Activated CD4-positive, alpha-beta T cell treated with anti-CD3 and anti-CD28 coated beads for 24 hours (primary cell): ENCODE data around the gene SLC7A5.
"Not testable (repeated sequence)": the region's sequence is repeated elsewhere in the genome, so short reads cannot be mapped to it uniquely, and the experiment has no call there.

Experiments
- DNase-seq, 2 donors: peaks; one replicate each; pipeline ENCODE4 v3.0.0-alpha.2; 2020; ENCODE audit warnings: low read depth in 2 of 2

SLC7A5 gene

DNA sequence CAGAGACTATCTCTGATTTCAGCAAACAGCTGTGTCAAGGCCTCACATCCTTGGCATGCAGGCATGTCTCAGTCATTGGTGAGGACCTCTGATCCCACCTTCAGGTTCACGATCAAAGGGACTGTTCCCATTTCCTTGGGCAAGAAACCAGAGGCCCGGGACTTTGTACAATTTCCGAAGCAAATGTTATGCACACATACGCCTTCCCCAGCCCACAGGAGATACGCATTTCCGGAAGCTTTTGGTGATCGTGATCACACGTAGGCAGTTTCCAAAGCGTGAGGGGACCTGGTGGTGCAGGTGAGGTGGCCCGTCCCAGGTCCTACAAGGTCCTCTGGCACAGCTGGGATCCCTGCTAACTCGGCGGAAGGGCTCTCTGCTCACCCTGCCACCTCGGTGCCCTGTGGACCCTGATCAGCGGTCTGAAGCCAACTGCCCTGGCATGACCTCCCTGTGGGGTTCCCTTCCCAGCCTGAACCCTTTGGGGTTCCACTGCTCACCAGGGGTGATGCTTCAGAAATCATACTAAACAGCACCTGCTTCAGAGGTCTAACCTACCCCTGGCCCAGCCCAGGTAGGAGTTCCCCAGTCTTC, 74.7 kb downstream of the SLC7A5 start:
- no peak for DNase-seq

DNA sequence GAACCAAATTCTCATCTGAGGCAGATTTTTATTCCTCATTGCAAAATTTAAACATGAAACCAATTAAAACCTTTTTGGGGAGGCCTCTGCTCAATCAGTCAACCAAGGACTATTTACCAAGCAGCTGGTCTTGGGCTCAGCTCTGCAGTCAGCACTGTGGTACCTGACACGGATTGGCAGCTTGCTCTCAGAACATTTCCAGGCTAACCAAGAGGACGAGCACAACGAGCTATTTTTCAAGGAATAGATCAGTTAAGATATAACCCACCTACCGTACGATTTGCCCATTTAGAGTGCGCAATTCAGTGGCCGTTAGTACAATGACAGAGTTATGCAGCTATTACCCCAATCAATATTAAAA, 77.1 kb downstream of the SLC7A5 start:
- no peak for DNase-seq

DNA sequence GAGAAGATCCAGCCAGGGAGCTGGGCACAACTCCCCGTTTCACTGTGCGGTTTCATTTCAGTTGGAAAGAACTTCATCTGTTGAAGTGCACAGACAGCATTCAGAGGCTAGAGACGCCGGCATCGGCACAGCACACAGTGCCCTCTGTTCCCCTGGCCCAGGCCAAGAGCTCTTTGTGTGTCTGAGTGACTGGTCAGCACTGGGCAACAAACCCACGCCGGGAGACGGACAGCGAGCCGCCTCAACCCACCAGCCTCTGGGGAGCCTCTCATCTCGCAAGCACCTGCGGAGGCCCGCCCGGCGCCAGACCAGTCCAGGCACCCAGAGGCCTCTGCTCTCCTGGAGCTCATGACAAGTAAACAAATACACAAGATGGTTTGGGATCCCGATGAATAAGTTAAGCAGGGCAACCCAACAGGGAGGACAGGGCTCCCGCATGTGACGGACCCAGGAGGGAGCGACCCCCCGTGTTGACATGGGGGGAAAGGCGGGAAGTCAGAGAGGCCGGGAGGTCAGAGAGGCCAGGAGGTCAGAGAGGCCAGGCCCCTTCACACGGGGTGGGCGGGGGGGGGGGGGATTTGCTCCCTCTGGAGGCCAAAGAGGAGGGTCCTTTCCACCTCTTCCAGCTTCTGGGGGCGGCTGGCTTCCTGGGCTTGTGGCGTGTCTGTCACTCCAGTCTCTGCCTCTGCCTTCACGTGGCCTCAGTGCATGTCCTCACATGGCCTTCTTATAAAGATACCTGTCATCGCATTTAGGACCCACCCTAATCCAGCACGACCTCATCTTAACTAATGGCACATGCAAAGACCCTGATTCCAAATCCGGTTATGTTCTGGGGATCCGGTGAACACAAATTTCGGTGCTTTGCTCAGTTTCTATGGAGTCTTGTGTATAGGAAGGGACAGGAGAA, 77.8 kb downstream of the SLC7A5 start:
- DNase-seq, result no peak

DNA sequence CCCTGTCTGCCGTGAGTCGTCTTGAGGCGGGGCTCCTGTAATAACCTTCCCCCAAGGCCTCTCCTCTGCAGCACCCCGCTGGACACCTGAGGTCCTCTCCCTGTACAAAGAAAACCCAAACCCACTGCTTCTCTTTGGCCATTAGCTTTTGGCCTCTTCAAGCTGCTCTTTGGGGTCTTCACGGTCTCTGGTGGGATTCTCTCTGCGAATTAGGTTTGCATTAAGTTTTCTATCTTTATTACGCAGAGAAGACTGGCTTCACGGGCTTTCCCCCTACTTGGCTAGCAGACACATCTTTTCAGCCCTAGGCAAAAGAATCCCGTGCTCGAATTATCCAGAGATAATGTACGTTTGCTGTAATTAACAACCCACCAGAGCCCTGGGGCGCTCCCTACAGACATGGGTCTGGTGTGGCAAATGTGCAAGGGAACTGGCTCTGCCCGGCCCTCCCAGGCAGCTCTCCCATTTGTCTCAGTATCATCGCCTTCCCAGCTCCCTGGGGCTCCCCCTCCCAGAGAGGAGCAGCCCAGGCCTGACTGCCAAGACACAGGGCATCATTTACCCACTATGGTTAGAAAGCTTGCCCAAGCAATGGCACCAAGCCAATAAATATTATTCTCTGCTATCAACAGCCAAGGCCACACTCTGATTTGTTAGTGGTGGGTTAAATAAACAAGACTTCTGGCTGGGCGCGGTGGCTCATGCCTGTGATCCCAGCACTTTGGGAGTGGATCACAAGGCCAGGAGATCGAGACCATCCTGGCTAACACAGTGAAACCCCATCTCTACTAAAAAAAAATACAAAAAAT, 78.8 kb downstream of the SLC7A5 start:
- no peak for DNase-seq

DNA sequence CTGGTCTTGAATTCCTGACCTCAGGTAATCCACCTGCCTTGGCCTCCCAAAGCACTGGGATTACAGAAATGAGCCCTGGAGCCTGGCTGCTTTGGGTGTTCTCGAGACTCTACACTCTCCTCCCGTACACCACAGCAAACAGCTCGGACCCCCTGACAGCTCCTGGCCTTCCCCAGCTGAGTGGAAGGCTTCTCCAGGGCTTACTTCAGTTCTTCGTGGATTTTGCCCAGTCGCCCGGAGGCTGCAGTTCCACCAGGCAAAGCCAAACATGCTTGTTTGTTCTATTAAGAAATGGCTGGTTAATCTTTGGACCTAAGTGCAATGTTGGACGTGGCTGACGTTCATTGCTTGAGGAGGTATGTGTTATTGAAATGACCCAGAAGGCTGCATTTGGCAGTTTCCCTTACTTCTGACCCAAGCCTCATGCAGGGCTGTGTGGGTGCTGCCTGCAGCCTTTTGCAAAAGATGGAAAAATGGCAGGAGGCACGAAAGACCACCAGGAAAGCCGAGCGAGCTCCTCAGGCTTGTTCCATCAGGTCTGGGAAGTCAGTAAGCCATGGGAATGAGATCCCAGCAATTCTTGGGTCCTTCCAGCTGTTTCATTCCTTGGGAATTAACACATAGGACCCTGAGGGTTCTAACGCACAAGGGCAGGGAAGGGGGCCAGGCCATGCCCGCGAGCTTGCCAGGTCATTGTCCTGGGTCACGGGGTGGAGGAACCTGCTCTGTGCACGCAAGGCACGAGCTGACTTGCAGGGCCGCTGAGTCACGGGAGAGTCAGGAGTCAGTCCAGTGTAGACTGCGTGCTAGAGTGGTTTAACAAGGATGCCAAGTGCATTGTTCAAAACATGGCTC, 79.6 kb downstream of the SLC7A5 start:
- DNase-seq, result no peak

DNA sequence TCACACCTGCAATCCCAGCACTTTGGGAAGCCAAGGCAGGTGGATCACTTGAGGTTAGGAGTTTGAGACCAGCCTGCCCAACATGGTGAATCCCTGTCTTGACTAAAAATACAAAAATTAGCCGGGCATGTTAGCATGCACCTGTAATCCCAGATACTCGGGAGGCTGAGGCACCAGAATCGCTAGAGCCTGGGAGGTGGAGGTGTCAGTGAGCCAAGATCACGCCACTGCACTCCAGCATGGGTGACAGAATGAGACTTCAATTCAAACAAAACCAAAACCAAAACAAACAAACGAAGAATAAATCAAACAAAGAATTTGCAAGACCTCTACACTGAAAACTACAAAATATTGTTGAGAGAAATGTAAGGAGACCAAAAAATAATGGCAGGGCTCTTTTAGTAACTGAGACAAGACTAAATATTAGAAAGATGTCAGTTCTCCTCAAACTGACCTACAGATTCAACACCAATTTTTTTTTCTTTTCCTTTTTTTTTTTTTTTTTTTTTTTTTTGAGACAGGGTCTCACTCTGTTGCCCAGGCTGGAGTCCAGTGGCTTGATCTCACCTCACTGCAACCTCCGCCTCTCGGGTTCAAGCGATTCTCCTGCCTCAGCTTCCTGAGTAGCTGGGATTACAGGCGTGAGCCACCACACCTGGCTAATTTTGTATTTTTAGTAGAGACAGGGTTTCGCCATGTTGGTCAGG, 80.4 kb downstream of the SLC7A5 start:
- not testable (repeated sequence) for DNase-seq

DNA sequence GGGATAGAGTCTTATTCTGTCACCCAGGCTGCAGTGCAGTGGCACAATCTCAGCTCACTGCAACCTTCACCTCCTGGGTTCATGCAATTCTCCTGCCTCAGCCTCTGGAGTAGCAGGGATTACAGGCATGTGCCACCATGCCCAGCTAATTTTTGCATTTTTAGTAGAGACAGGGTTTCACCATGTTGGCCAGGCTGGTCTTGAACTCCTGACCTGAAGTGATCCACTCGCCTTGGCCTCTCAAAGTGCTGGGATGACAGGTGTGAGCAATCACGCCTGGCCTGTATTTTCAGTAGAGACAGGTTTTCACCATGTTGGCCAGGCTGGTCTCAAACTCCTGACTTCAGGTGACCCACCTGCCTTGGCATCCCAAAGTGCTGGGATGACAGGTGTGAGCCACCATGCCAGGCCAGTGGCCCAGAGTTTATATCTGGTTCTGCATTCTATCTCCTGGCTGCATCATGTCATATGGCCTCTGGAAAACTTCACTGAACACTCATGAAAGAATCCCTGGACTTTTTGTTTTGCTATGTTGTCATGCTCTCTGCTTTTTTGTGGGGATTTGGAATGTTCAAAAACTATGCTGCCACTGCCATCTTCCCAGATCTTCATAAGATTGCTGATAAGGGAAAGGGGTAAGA, 81.7 kb downstream of the SLC7A5 start:
- DNase-seq, result not testable (repeated sequence)

DNA sequence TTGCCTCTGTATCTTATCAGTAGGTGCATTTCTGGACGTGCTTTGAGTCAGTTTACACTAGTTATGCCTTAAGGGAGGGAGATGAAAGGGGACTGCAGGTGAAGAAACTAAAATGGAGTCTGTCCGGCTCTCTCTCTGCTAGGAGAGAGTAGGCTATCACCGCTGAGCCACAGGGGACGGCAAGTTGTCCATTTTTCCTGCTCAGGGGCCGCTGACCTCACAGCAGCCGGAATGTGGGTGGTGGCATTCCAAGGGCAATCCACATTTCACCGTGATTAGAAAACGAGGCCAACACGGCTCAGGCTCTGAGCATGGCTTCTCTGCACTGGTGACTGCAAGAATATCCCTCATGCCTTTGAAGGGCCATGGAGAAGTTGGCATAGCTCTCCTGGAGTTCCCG, 84.5 kb downstream of the SLC7A5 start:
- no peak for DNase-seq

DNA sequence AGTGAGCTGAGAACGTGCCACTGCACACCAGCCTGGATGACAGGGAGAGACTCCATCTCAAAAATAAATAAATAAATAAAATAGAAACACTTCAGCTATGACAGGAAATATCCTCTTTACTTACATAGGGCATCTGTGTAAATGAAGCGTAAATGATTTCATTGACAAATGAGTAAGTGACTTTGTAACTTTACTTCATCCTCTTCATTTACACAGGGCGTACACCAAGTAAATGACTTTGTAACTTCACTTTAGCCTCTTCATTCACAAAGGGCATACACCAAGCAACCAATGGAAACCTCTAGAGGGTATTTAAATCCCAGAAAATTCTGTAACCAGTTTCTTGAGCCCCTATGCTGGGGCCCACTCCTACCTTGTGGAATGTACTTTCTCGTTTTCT, 87.3 kb downstream of the SLC7A5 start:
- no peak for DNase-seq

DNA sequence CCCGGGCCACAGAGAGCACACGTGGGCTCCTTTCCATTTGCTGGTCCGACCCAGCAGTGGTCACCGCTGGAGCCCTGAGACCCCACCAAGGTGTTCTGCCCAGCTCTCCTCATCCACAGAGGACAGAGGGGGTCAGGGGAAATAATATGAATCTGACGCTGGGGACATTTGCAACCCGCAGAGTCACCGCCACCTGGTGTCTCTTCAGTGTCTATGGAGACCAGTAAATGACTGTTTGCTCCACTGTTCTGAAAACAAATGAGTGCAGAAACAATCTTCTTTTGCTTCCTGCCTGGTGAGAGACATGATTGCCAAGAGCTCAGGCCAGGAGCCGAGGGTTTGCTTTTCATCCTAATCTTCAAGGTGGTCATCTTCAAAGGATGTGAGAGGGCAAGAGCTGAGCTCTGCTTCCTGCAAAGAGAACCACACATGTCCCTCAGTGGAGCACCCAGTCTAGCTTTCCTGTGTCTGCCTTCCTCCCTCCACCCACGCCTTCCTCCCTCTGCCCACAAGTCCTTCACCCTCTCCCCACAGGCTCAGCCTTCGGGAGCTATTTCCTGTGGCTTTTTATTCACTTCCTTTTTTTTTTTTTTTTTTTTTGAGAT, 88.8 kb downstream of the SLC7A5 start:
- DNase-seq, result peak; percentile 41 to 58
